HEK293 (cell line): ENCODE results near the gene GHRL.

Source experiments
- CTCF ChIA-PET: fragments of 350-600 bp; formaldehyde crosslinking; extraction: SDS; loops from one replicate; lab custom pipeline; 2021; ENCODE audit warnings: antibody characterized with exemption; lab: Yijun Ruan, JAX
- POLR2A ChIA-PET: fragments of 300-600 bp; formaldehyde crosslinking; extraction: SDS; loops from one replicate; lab custom pipeline; 2020; ENCODE audit warnings: antibody characterized with exemption, inconsistent platforms; lab: Yijun Ruan, JAX
- H3K27ac ChIP-seq: fragments of 200-500 bp; sonication (Bioruptor generic); 2 replicates; pipeline ENCODE4 v1.5.1; 2014; ENCODE audit warnings: low read depth, low read length, control low read depth, inconsistent platforms; ENCODE audit errors: extremely low read depth
- H3K36me3 ChIP-seq, 2 experiments: fragments of 200-500 bp in 1 of 2; sonication (Bioruptor generic) in 1 of 2; 1 replicate in 1 of 2; 2 replicates in 1 of 2; pipeline ENCODE4 v1.5.1; 2014 to 2017; ENCODE audit warnings: inconsistent platforms in 2 of 2, low read length in 2 of 2; ENCODE audit not compliant: control insufficient read depth in 2 of 2, insufficient read depth in 1 of 2
- H3K4me1 ChIP-seq: fragments of 200-500 bp; sonication (Bioruptor generic); 2 replicates; pipeline ENCODE4 v1.5.1; 2014; ENCODE audit warnings: mild to moderate bottlenecking, low read length, inconsistent platforms; ENCODE audit not compliant: control insufficient read depth, insufficient read depth
- H3K4me3 ChIP-seq: 2 replicates; pipeline ENCODE4 v1.5.1; 2011; ENCODE audit warnings: low read depth, mild to moderate bottlenecking, control low read depth, low read length, moderate library complexity
- H3K9me3 ChIP-seq: fragments of 200-500 bp; sonication (Bioruptor generic); 2 replicates; pipeline ENCODE4 v1.5.1; 2014; ENCODE audit warnings: low read depth, low read length, inconsistent platforms; ENCODE audit not compliant: control insufficient read depth, insufficient read depth
- AEBP2 ChIP-seq: fragments of 450-650 bp; formaldehyde crosslinking; IDR thresholded peaks from 2 replicates; pipeline ENCODE4 v1.5.1; 2016; ENCODE audit warnings: missing biosample characterization, missing genetic modification characterization, borderline replicate concordance
- EGR2 ChIP-seq: fragments of 450-650 bp; formaldehyde crosslinking; IDR thresholded peaks from 2 replicates; pipeline ENCODE4 v1.5.1; 2016; ENCODE audit warnings: low read depth, missing biosample characterization, missing genetic modification characterization
- GLIS2 ChIP-seq: fragments of 450-650 bp; formaldehyde crosslinking; IDR thresholded peaks from 2 replicates; pipeline ENCODE4 v1.5.1; 2016; ENCODE audit warnings: missing biosample characterization, missing genetic modification characterization
- MZF1 ChIP-seq: fragments of 450-650 bp; formaldehyde crosslinking; IDR thresholded peaks from 2 replicates; pipeline ENCODE4 v1.5.1; 2017; ENCODE audit warnings: missing biosample characterization, missing genetic modification characterization, borderline replicate concordance
- PRDM4 ChIP-seq: fragments of 450-650 bp; formaldehyde crosslinking; IDR thresholded peaks from 2 replicates; pipeline ENCODE4 v1.5.1; 2017; ENCODE audit warnings: missing biosample characterization, missing genetic modification characterization
- REST ChIP-seq: fragments of 450-650 bp; formaldehyde crosslinking; IDR thresholded peaks from 2 replicates; pipeline ENCODE4 v1.5.1; 2016; ENCODE audit warnings: missing biosample characterization, missing genetic modification characterization
- ZBTB21 ChIP-seq: fragments of 450-650 bp; formaldehyde crosslinking; IDR thresholded peaks from 2 replicates; pipeline ENCODE4 v1.5.1; 2017; ENCODE audit warnings: missing biosample characterization, missing genetic modification characterization
- ZFHX2 ChIP-seq: fragments of 450-650 bp; formaldehyde crosslinking; conservative IDR thresholded peaks from 2 replicates; pipeline ENCODE4 v1.5.1; 2016; ENCODE audit warnings: missing biosample characterization, missing genetic modification characterization
- ZFP41 ChIP-seq: fragments of 450-650 bp; formaldehyde crosslinking; IDR thresholded peaks from 2 replicates; pipeline ENCODE4 v1.5.1; 2016; ENCODE audit warnings: missing biosample characterization, missing genetic modification characterization, borderline replicate concordance
- ZNF18 ChIP-seq: fragments of 450-650 bp; formaldehyde crosslinking; IDR thresholded peaks from 2 replicates; pipeline ENCODE4 v1.5.1; 2016; ENCODE audit warnings: missing biosample characterization, missing genetic modification characterization
- ZNF2 ChIP-seq: fragments of 450-650 bp; formaldehyde crosslinking; IDR thresholded peaks from 2 replicates; pipeline ENCODE4 v1.5.1; 2016; ENCODE audit warnings: missing biosample characterization, missing genetic modification characterization
- ZNF248 ChIP-seq: fragments of 450-650 bp; formaldehyde crosslinking; IDR thresholded peaks from 2 replicates; pipeline ENCODE4 v1.5.1; 2017; ENCODE audit warnings: missing biosample characterization, missing genetic modification characterization
- ZNF354C ChIP-seq: fragments of 450-650 bp; formaldehyde crosslinking; IDR thresholded peaks from 2 replicates; pipeline ENCODE4 v1.5.1; 2016; ENCODE audit warnings: missing biosample characterization, missing genetic modification characterization, low read depth, borderline replicate concordance
- ZNF624 ChIP-seq: fragments of 450-650 bp; formaldehyde crosslinking; IDR thresholded peaks from 2 replicates; pipeline ENCODE4 v1.5.1; 2017; ENCODE audit warnings: missing biosample characterization, missing genetic modification characterization
- ZNF776 ChIP-seq: fragments of 450-650 bp; formaldehyde crosslinking; IDR thresholded peaks from 2 replicates; pipeline ENCODE4 v1.5.0; 2017; ENCODE audit warnings: missing biosample characterization, missing genetic modification characterization, borderline replicate concordance

The GHRL gene

GRCh38 chr3:10290481-10291176 is 2.1 kb downstream of the GHRL start:
- H3K9me3 ChIP-seq: no peaks in the 10 kb centered on the region
- no peak overlapping the region for H3K4me3 ChIP-seq
- no peak overlapping the region for H3K27ac ChIP-seq
- H3K4me1 ChIP-seq: peaks cover 7% of the 10 kb centered on the region; the same call in 1 of the 2 replicates
- ChIA-PET CTCF (interaction anchor here (0.6 kb wide), 1 partner anchor 103 kb away, joined by 3 read pairs; no protein-coding TSS in a partner anchor), POLR2A (interaction anchor here (1.1 to 1.9 kb wide), 2 partner anchors 30 to 42 kb away, joined by 4 to 5 read pairs; partner anchors contain the start of genes SEC13 and TATDN2)
- peaks cover 12 to 79% of the 10 kb centered on the region in 2 experiments; a peak in 2 of 3 replicates for H3K36me3 ChIP-seq
- TF ChIP-seq ZNF248 (tag by site-specific recombination): no peak
- no peak for TF ChIP-seq ZFP41 (tag by site-specific recombination)
- TF ChIP-seq ZNF354C: no peak

GRCh38 chr3:10289787-10290355 is 2.9 kb downstream of the GHRL start:
- CTCF ChIA-PET: interaction anchor here (0.6 kb wide), 2 partner anchors 33 to 103 kb away, joined by 3 read pairs; no protein-coding TSS in a partner anchor

GRCh38 chr3:10289077-10289476 is 3.7 kb downstream of the GHRL start:
- Histone ChIP-seq H3K4me3 (no peak overlapping the region), H3K9me3 (no peaks in the 10 kb centered on the region), H3K4me1 (peaks cover 7% of the 10 kb centered on the region; the same call in 1 of the 2 replicates), H3K36me3 (peaks cover 3 to 79% of the 10 kb centered on the region in 2 experiments; a peak in 1 of 3 replicates), H3K27ac (no peak overlapping the region)
- TF ChIP-seq EGR2 (tag by site-specific recombination): peak; percentile 91
- TF ChIP-seq REST (tag by site-specific recombination): no peak
- TF ChIP-seq ZFHX2 (tag by site-specific recombination): peak; percentile 77
- ChIA-PET POLR2A (interaction anchor here (1.9 kb wide), 1 partner anchor 41 kb away, joined by 5 read pairs; the partner anchor contains the start of gene TATDN2), CTCF (interaction anchor here (0.6 kb wide), 1 partner anchor 34 kb away, joined by 3 read pairs; no protein-coding TSS in a partner anchor)

More at GRCh38 chr3:10289787-10290355, 2.9 kb downstream of the GHRL start:
- no peak for TF ChIP-seq ZNF18
- 0 out of 2 replicates have a peak, but pooled peaks have one; percentile 18 for TF ChIP-seq GLIS2
- TF ChIP-seq, all 188 proteins: peak for 1
- Histone ChIP-seq H3K36me3 (peaks cover 4 to 80% of the 10 kb centered on the region in 2 experiments; a peak in 2 of 3 replicates), H3K27ac (no peak overlapping the region), H3K9me3 (no peaks in the 10 kb centered on the region), H3K4me3 (no peak overlapping the region), H3K4me1 (peaks cover 7% of the 10 kb centered on the region; the same call in 1 of the 2 replicates)
- POLR2A ChIA-PET: interaction anchor here (1.1 to 1.9 kb wide), 2 partner anchors 31 to 41 kb away, joined by 4 to 5 read pairs; partner anchors contain the start of genes SEC13 and TATDN2

GRCh38 chr3:10288575-10288960 is 4.2 kb downstream of the GHRL start:
- ChIA-PET CTCF (no interaction called here), POLR2A (interaction anchor here (1.9 kb wide), 1 partner anchor 40 kb away, joined by 5 read pairs; the partner anchor contains the start of gene TATDN2)
- no peak overlapping the region for H3K4me3 ChIP-seq
- H3K36me3 ChIP-seq: peaks cover 3 to 84% of the 10 kb centered on the region in 2 experiments; a peak in 1 of 3 replicates
- no peak overlapping the region for H3K27ac ChIP-seq
- no peaks in the 10 kb centered on the region for H3K9me3 ChIP-seq
- peaks cover 7% of the 10 kb centered on the region; the same call in 1 of the 2 replicates for H3K4me1 ChIP-seq
- TF ChIP-seq AEBP2 (no peak), ZNF776 (no peak), ZNF2 (no peak), ZBTB21 (tag by site-specific recombination) (no peak), PRDM4 (tag by site-specific recombination) (no peak), ZNF624 (tag by site-specific recombination) (no peak), MZF1 (no peak)
